Neural progenitor cell (in vitro differentiated cells): ENCODE measurements around the gene RPTOR.

Experiments used
- EZH2 ChIP-seq: fragments of 200-600 bp; sonication (generic); IDR thresholded peaks from 2 replicates; pipeline ENCODE4 v1.6.1; 2017; ENCODE audit warnings: antibody characterized with exemption, mild to moderate bottlenecking, moderate library complexity
- EZH2phosphoT487 ChIP-seq: fragments of 200-600 bp; sonication (generic); IDR thresholded peaks from 2 replicates; pipeline ENCODE4 v1.6.1; 2017; ENCODE audit warnings: antibody characterized with exemption
- TF ChIP-seq, protein P1 (sequence below): fragments of 200-600 bp; sonication (generic); IDR thresholded peaks from 2 replicates; pipeline ENCODE4 v1.5.1; 2017; ENCODE audit warnings: antibody characterized with exemption, mild to moderate bottlenecking

DNA sequence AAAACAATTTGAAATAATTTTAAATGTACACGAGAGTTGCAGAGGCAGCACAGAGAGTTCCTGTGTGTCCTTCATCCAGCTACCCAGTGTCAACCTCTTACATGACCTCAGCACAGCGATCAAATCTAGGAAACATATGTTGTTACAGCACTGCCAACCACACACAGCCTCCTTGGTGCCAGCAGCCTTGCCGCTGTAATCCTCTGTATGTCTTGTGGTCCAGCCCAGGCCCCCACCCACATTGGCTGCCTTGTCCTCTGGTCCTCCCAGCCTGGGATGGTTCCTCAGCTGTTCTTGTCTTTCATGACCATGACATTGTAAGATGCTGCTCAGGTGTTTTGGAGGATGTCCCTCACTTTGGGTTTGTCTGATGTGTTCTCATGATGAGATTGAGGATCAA is 178.0 kb downstream of the RPTOR start:
- TF ChIP-seq, protein P1, sequence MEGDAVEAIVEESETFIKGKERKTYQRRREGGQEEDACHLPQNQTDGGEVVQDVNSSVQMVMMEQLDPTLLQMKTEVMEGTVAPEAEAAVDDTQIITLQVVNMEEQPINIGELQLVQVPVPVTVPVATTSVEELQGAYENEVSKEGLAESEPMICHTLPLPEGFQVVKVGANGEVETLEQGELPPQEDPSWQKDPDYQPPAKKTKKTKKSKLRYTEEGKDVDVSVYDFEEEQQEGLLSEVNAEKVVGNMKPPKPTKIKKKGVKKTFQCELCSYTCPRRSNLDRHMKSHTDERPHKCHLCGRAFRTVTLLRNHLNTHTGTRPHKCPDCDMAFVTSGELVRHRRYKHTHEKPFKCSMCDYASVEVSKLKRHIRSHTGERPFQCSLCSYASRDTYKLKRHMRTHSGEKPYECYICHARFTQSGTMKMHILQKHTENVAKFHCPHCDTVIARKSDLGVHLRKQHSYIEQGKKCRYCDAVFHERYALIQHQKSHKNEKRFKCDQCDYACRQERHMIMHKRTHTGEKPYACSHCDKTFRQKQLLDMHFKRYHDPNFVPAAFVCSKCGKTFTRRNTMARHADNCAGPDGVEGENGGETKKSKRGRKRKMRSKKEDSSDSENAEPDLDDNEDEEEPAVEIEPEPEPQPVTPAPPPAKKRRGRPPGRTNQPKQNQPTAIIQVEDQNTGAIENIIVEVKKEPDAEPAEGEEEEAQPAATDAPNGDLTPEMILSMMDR: no peak
- no peak for TF ChIP-seq EZH2phosphoT487
- TF ChIP-seq EZH2: no peak
